Endothelial cell of umbilical vein (primary cell): ENCODE measurements around the gene MAT2A. TPM values are rescaled to one million over a fixed set of nuclear protein-coding genes. Genes with fewer than 3 reads are reported as not detected.

ENCODE experiments used
- BruUV-seq: library from RNA; stranded (reverse); fragments of 400-500 nt; replicated peaks from 2 replicates; lab custom pipeline; 2021; lab: Mats Ljungman, UMichigan
- CTCF ChIA-PET: fragments of 300-600, 350-600 bp; sonication (Branson Sonifier 250); formaldehyde crosslinking; loops from one replicate; lab custom pipeline; 2021; ENCODE audit warnings: antibody characterized with exemption, inconsistent platforms; lab: Charles Lee
- POLR2A ChIA-PET: fragments of 300-600, 350-600 bp; sonication (Branson Sonifier 250); formaldehyde crosslinking; loops from one replicate; lab custom pipeline; 2021; ENCODE audit warnings: antibody characterized with exemption, inconsistent platforms; lab: Charles Lee
- DNase-seq: peaks from one replicate; pipeline ENCODE4 v3.0.0-alpha.2; 2011; ENCODE audit warnings: low read depth, low spot score
- FAIRE-seq: peaks from 2 replicates; lab custom pipeline; 2011; peaks lifted over from hg19 to GRCh38; lab: Jason Lieb, UNC
- H2AFZ ChIP-seq: 2 replicates; pipeline ENCODE4 v1.6.0; 2012; ENCODE audit warnings: low read depth, low read length, control low read depth, inconsistent platforms
- H3K27ac ChIP-seq: 2 replicates; pipeline ENCODE4 v1.5.1; 2011; ENCODE audit warnings: low read depth, mild to moderate bottlenecking, control low read depth, low read length, moderate library complexity; ENCODE audit not compliant: insufficient read depth
- H3K27me3 ChIP-seq, 2 experiments: 2 replicates each; pipeline versions ENCODE4 v1.6.0 to v1.6.1; 2011; ENCODE audit warnings: low read length in 2 of 2, mixed read lengths in 1 of 2; ENCODE audit not compliant: control insufficient read depth in 2 of 2, insufficient read depth in 2 of 2
- H3K36me3 ChIP-seq, 2 experiments: 2 replicates in 1 of 2; 3 replicates in 1 of 2; pipeline ENCODE4 v1.5.1; 2011; ENCODE audit warnings: low read length in 2 of 2, mild to moderate bottlenecking in 1 of 2, moderate library complexity in 1 of 2; ENCODE audit not compliant: control insufficient read depth in 2 of 2, insufficient read depth in 2 of 2; ENCODE audit errors: extremely low read depth in 1 of 2
- H3K4me1 ChIP-seq: 3 replicates; pipeline ENCODE4 v1.5.1; 2011; ENCODE audit warnings: mild to moderate bottlenecking, low read length; ENCODE audit not compliant: control insufficient read depth, insufficient read depth; ENCODE audit errors: extremely low read depth
- H3K4me2 ChIP-seq: 2 replicates; pipeline ENCODE4 v1.6.1; 2011; ENCODE audit warnings: low read length, control low read depth, mixed read lengths; ENCODE audit not compliant: insufficient read depth
- H3K4me3 ChIP-seq, 3 experiments: fragments of 200-600 bp in 1 of 3; sonication (generic), shearing (Covaris generic) in 1 of 3; replicated peaks in 1 of 3; 2 replicates each; pipeline ENCODE4 v1.5.1; 2011 to 2016; ENCODE audit warnings: control low read depth in 3 of 3, low read length in 3 of 3, mild to moderate bottlenecking in 2 of 3, inconsistent platforms in 1 of 3, low read depth in 1 of 3, moderate library complexity in 1 of 3; ENCODE audit not compliant: insufficient read depth in 1 of 3
- H3K79me2 ChIP-seq: 2 replicates; pipeline ENCODE4 v1.6.0; 2012; ENCODE audit warnings: low read length, inconsistent platforms; ENCODE audit not compliant: control insufficient read depth, insufficient read depth
- H3K9ac ChIP-seq: replicated peaks from 2 replicates; pipeline ENCODE3; 2011; ENCODE audit warnings: low read length, control low read depth; ENCODE audit not compliant: insufficient read depth; ENCODE audit errors: extremely low read depth
- H3K9me1 ChIP-seq: replicated peaks from 3 replicates; pipeline ENCODE4 v1.6.0; 2011; ENCODE audit warnings: mild to moderate bottlenecking, low read length; ENCODE audit not compliant: control insufficient read depth, insufficient read depth; ENCODE audit errors: extremely low read depth
- H3K9me3 ChIP-seq: replicated peaks from 2 replicates; pipeline ENCODE4 v1.5.1; 2012; ENCODE audit warnings: low read length, inconsistent platforms; ENCODE audit not compliant: control insufficient read depth, insufficient read depth
- H4K20me1 ChIP-seq: replicated peaks from 2 replicates; pipeline ENCODE3; 2011; ENCODE audit warnings: mild to moderate bottlenecking, low read length; ENCODE audit not compliant: control insufficient read depth, insufficient read depth; ENCODE audit errors: extremely low read depth
- CTCF ChIP-seq, 2 donors: IDR thresholded peaks; 1 replicate in 1 of 2; 2 replicates in 1 of 2; pipeline ENCODE4 v1.5.1; 2011; ENCODE audit warnings: low read length in 2 of 2, mild to moderate bottlenecking in 2 of 2, moderate library complexity in 2 of 2, control low read depth in 1 of 2, inconsistent platforms in 1 of 2, low read depth in 1 of 2; ENCODE audit not compliant: insufficient read depth in 1 of 2; ENCODE audit errors: extremely low read depth in 1 of 2
- EZH2 ChIP-seq: IDR thresholded peaks from 2 replicates; pipeline ENCODE4 v1.6.1; 2012; ENCODE audit warnings: borderline replicate concordance, low read depth, mild to moderate bottlenecking, moderate library complexity, low read length, inconsistent platforms; ENCODE audit not compliant: severe bottlenecking
- FOS ChIP-seq: IDR thresholded peaks from 2 replicates; pipeline ENCODE4 v1.6.1; 2011; ENCODE audit warnings: mild to moderate bottlenecking, low read length, moderate library complexity, borderline replicate concordance; ENCODE audit not compliant: insufficient read depth
- GATA2 ChIP-seq: IDR thresholded peaks from 2 replicates; pipeline ENCODE4 v1.7.0; 2011; ENCODE audit warnings: low read depth, mild to moderate bottlenecking, moderate library complexity, mixed read lengths, low read length; ENCODE audit not compliant: insufficient read length, insufficient read depth
- JUN ChIP-seq: IDR thresholded peaks from 2 replicates; pipeline ENCODE4 v1.6.1; 2011; ENCODE audit warnings: borderline replicate concordance, low read depth; ENCODE audit not compliant: insufficient read length, insufficient read depth
- MAX ChIP-seq: IDR thresholded peaks from 2 replicates; pipeline ENCODE4 v1.6.1; 2011; ENCODE audit not compliant: insufficient read depth, insufficient read length
- MYC ChIP-seq: IDR thresholded peaks from one replicate; pipeline ENCODE4 v1.6.1; 2011; ENCODE audit warnings: mild to moderate bottlenecking, low read depth, low read length
- POLR2A ChIP-seq: IDR thresholded peaks from 2 replicates; pipeline ENCODE4 v1.6.1; 2012; ENCODE audit warnings: low read depth, mild to moderate bottlenecking, control low read depth, low read length
- POLR2AphosphoS5 ChIP-seq: IDR thresholded peaks from 2 replicates; pipeline ENCODE4 v1.6.1; 2012; ENCODE audit warnings: low read depth, mild to moderate bottlenecking, control low read depth, low read length, moderate library complexity; ENCODE audit not compliant: insufficient read depth
- dilution Hi-C: fragments of 300-500 bp; cut with MboI; formaldehyde crosslinking; loops from one replicate; pipeline ENCODE4 v1.15.0; 2019; ENCODE audit warnings: low sequenced_read_pairs; ENCODE audit not compliant: extremely low pct_ligation_motif_present
- intact Hi-C: fragments of 100-400 bp; cut with micrococcal nuclease; formaldehyde crosslinking; loops from one replicate; pipeline ENCODE4 v1.10.0; 2022
- polyA plus RNA-seq, 4 experiments: library from polyadenylated mRNA; depleted of rRNA in 3 of 4; stranded (reverse) in 3 of 4; unstranded in 1 of 4; fragments of >200 nt; gene quantifications; 2 replicates each; pipeline versions ENCODE4 v1.2.1 to v1.2.3, GENCODE V29; 2011 to 2012; ENCODE audit warnings: missing spikeins in 1 of 4
- total RNA-seq: library from RNA; stranded (reverse); gene quantifications from 2 replicates; pipeline ENCODE4 v1.2.3, GENCODE V29; 2021

The MAT2A gene
- total and polyA plus RNA-seq, 2 donors (not counting 3 experiments of a cell fraction or from before 2014, with no cell fraction given) = 172 to 257 TPM

GRCh38 chr2:85506768-85507181, 32.2 kb upstream of the MAT2A start:
- no peak overlapping the region for H3K4me3 ChIP-seq
- no peak overlapping the region for H3K4me2 ChIP-seq
- intact Hi-C loops = no loop called here
- H3K27me3 ChIP-seq = no peaks in the 10 kb centered on the region
- no peak for DNase-seq
- H3K9me3 ChIP-seq = no peaks in the 10 kb centered on the region
- TF ChIP-seq FOS (no peak), EZH2 (no peak), MYC (no peak), GATA2 (no peak)
- no peak overlapping the region for H3K9ac ChIP-seq
- no peaks in the 10 kb centered on the region for H3K36me3 ChIP-seq
- dilution Hi-C loops = no loop called here
- no peaks in the 10 kb centered on the region for H3K79me2 ChIP-seq
- BruUV-seq = no TSS peak
- CTCF ChIA-PET = interaction anchor here (1.0 to 1.7 kb wide), 4 partner anchors 15 to 69 kb away, joined by 4 to 8 read pairs (median 4); partner anchors contain the start of gene MAT2A
- H3K4me1 ChIP-seq = peaks cover 39% of the 10 kb centered on the region
- no peaks in the 10 kb centered on the region for H4K20me1 ChIP-seq
- POLR2A ChIA-PET = interaction anchor here (3.0 kb wide), 1 partner anchor 32 kb away, joined by 48 read pairs; the partner anchor contains the start of gene MAT2A
- no peak for FAIRE-seq
- H2AFZ ChIP-seq = no peak overlapping the region
- no peaks in the 10 kb centered on the region for H3K9me1 ChIP-seq
- H3K27ac ChIP-seq = no peak overlapping the region

GRCh38 chr2:85511008-85511811, 27.8 kb upstream of the MAT2A start:
- DNase-seq (peak; percentile 75), FAIRE-seq (peak; percentile 63)
- no peak overlapping the region for H3K4me2 ChIP-seq
- H3K4me3 ChIP-seq = no peak overlapping the region
- BruUV-seq = no TSS peak
- H3K4me1 ChIP-seq = peaks cover 5% of the 10 kb centered on the region
- CTCF ChIA-PET = interaction anchor here (0.7 to 1.6 kb wide), 8 partner anchors 9 to 41 kb away, joined by 3 to 6 read pairs (median 4); partner anchors contain the start of gene MAT2A
- no peaks in the 10 kb centered on the region for H3K9me3 ChIP-seq
- H3K27me3 ChIP-seq = no peaks in the 10 kb centered on the region
- H3K27ac ChIP-seq = no peak overlapping the region
- TF ChIP-seq FOS (no peak), POLR2A (no peak), EZH2 (no peak), MAX (no peak), CTCF (IDR thresholded peaks at IDR 0.05; ENCODE audit: extremely low read depth in 1 of 2, insufficient read depth in 1 of 2, low read depth in 1 of 2, low read length in 2 of 2) (no peak), GATA2 (no peak), POLR2AphosphoS5 (no peak), MYC (no peak), JUN (no peak)
- dilution Hi-C loops = no loop called here
- H4K20me1 ChIP-seq = no peaks in the 10 kb centered on the region
- no peaks in the 10 kb centered on the region for H3K79me2 ChIP-seq
- intact Hi-C loops = no loop called here
- H2AFZ ChIP-seq = no peak overlapping the region
- H3K9ac ChIP-seq = no peak overlapping the region
- no peaks in the 10 kb centered on the region for H3K9me1 ChIP-seq
- POLR2A ChIA-PET = interaction anchor here (0.8 to 1.7 kb wide), 2 partner anchors 28 to 84 kb away, joined by 3 to 8 read pairs; partner anchors contain the start of genes MAT2A and RNF181
- H3K36me3 ChIP-seq = no peaks in the 10 kb centered on the region
